Right lobe of liver (tissue), 4 donors: ENCODE data around the gene SLC33A1.

Experiments used
- CTCF ChIP-seq, 4 donors: fragments of 200-600 bp in 3 of 4; fragments of 450-650 bp in 1 of 4; IDR thresholded peaks; one replicate each; pipeline versions ENCODE4 v1.5.1 to v1.8.0; 2016 to 2022; ENCODE audit warnings: antibody characterized with exemption in 4 of 4, mild to moderate bottlenecking in 2 of 4
- POLR2A ChIP-seq: fragments of 450-650 bp; IDR thresholded peaks from one replicate; pipeline ENCODE4 v1.6.1; 2017; ENCODE audit warnings: antibody characterized with exemption, mild to moderate bottlenecking
- donor health status: DM: no; HTN: no; CAD: no.
- donor health status: DM: no; HTN: no; CAD: no.
- donor health status: DM: no; HTN: yes; CAD: no.

- TF ChIP-seq CTCF (IDR thresholded peaks at IDR 0.05) (no peak), POLR2A (no peak)
Measured at GRCh38 chr3:155815030-155815545, 39.1 kb downstream of the SLC33A1 start.
